Neural cell (in vitro differentiated cells): ENCODE results near the gene TUBA8.
A peak's percentile ranks its signal among the peaks of the same experiment; 100 is the strongest.

Source experiments
- CTCF ChIP-seq: fragments of 450-650 bp; IDR thresholded peaks from 2 replicates; pipeline ENCODE4 v1.5.1; 2014; ENCODE audit warnings: antibody characterized with exemption, mild to moderate bottlenecking, moderate library complexity; ENCODE audit not compliant: poor library complexity, severe bottlenecking
- EP300 ChIP-seq: fragments of 450-650 bp; conservative IDR thresholded peaks from 2 replicates; pipeline ENCODE4 v1.6.1; 2014; ENCODE audit warnings: antibody characterized with exemption, mild to moderate bottlenecking, moderate library complexity; ENCODE audit not compliant: poor library complexity, severe bottlenecking
- EZH2 ChIP-seq: fragments of 200-600, 300-800 bp; shearing (Covaris generic), sonication (generic); IDR thresholded peaks from 2 replicates; pipeline ENCODE4 v1.6.1; 2014; ENCODE audit warnings: antibody characterized with exemption, low read length, borderline replicate concordance, mild to moderate bottlenecking; ENCODE audit not compliant: insufficient read depth, poor library complexity, severe bottlenecking
- MXI1 ChIP-seq: fragments of 450-650 bp; conservative IDR thresholded peaks from 2 replicates; pipeline ENCODE4 v1.6.1; 2014; ENCODE audit warnings: antibody characterized with exemption, mild to moderate bottlenecking; ENCODE audit not compliant: poor library complexity, severe bottlenecking
- POLR2AphosphoS5 ChIP-seq: IDR thresholded peaks from 2 replicates; pipeline ENCODE4 v1.6.1; 2012
- RAD21 ChIP-seq: fragments of 450-650 bp; conservative IDR thresholded peaks from 2 replicates; pipeline ENCODE4 v1.6.1; 2014; ENCODE audit warnings: antibody characterized with exemption, mild to moderate bottlenecking, moderate library complexity
- SMC3 ChIP-seq: fragments of 450-650 bp; conservative IDR thresholded peaks from 2 replicates; pipeline ENCODE4 v1.6.1; 2014; ENCODE audit warnings: antibody characterized with exemption, mild to moderate bottlenecking, moderate library complexity; ENCODE audit not compliant: poor library complexity
- TAF1 ChIP-seq: IDR thresholded peaks from 2 replicates; pipeline ENCODE4 v1.6.1; 2012; ENCODE audit warnings: low read depth
- TF ChIP-seq, protein P1 (sequence below): IDR thresholded peaks from 2 replicates; pipeline ENCODE4 v1.6.1; 2012; ENCODE audit warnings: borderline replicate concordance

DNA sequence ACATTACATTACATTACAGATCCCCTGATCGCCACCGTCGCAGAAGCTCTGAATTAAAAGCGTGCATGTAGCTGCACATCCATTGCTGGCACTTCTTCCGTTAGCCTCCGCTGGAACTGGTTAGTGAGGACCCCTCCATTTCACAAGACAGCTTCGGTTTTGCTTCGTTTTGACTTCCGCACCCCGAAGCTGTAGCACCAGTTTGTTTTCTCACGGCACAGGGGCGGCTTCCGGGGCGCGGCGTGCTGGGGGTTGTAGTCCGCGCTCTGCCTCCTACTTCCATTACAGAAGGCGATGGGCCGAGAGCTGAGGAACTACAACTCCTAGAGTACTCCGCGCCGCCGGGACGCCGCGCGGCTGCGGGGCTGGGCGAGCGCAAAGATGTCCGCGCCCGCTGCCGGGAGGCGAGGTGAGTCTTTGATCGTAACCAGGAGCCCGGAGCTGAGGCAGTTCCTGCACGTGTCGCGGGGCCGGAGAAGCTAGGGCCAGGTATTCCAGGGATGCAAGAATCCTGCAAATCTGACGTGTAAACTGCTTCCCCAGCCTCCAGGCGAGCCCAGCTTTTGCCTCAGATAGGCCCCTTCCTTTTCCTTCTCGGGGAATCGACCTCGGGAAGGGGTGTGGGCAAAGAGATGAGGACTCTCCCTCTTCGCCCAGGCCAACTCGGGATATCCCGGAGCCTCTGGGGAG, 32.8 kb upstream of the TUBA8 start, which contains the start of gene PEX26:
- TF ChIP-seq RAD21 (peak; percentile 33), POLR2AphosphoS5 (peak; percentile 78), CTCF (no peak), EP300 (no peak), TAF1 (peak; percentile 23), EZH2 (no peak), SMC3 (peak; percentile 49), MXI1 (peak; percentile 99)
- TF ChIP-seq, protein P1, sequence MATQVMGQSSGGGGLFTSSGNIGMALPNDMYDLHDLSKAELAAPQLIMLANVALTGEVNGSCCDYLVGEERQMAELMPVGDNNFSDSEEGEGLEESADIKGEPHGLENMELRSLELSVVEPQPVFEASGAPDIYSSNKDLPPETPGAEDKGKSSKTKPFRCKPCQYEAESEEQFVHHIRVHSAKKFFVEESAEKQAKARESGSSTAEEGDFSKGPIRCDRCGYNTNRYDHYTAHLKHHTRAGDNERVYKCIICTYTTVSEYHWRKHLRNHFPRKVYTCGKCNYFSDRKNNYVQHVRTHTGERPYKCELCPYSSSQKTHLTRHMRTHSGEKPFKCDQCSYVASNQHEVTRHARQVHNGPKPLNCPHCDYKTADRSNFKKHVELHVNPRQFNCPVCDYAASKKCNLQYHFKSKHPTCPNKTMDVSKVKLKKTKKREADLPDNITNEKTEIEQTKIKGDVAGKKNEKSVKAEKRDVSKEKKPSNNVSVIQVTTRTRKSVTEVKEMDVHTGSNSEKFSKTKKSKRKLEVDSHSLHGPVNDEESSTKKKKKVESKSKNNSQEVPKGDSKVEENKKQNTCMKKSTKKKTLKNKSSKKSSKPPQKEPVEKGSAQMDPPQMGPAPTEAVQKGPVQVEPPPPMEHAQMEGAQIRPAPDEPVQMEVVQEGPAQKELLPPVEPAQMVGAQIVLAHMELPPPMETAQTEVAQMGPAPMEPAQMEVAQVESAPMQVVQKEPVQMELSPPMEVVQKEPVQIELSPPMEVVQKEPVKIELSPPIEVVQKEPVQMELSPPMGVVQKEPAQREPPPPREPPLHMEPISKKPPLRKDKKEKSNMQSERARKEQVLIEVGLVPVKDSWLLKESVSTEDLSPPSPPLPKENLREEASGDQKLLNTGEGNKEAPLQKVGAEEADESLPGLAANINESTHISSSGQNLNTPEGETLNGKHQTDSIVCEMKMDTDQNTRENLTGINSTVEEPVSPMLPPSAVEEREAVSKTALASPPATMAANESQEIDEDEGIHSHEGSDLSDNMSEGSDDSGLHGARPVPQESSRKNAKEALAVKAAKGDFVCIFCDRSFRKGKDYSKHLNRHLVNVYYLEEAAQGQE = peak; percentile 30
